GM12875 (cell line): ENCODE data around the gene PALM.

Source experiments
- H3K4me3 ChIP-seq: one replicate; pipeline ENCODE4 v1.5.1; 2011; ENCODE audit warnings: low read depth, low read length, control low read depth
- TF ChIP-seq, protein P1 (sequence below): IDR thresholded peaks from 2 replicates; pipeline ENCODE4 v1.5.1; 2011; ENCODE audit warnings: low read depth, mild to moderate bottlenecking, control low read depth, inconsistent platforms, low read length, moderate library complexity, borderline replicate concordance; ENCODE audit not compliant: insufficient read depth

Gene PALM

DNA sequence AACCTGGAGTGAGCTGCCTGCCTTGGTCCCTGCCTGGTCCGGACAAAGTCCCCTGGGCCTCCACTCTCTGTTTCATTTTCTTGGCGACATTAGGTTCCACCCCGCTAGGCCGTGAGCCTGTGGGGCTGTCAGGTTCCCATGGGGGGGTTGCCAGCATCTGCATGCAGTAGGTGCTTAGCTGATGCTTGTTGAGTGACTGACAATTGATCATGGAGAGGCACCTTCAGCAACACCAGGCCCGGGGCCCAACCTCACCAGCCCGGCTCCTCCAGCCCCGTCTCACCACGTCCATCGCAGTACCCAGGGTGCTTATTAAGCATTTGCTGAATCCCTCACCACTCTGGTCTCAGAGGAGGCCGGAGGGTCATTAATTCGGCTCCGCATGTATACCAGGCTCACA, 55.6 kb downstream of the PALM start:
- no peak overlapping the region for H3K4me3 ChIP-seq
- TF ChIP-seq, protein P1, sequence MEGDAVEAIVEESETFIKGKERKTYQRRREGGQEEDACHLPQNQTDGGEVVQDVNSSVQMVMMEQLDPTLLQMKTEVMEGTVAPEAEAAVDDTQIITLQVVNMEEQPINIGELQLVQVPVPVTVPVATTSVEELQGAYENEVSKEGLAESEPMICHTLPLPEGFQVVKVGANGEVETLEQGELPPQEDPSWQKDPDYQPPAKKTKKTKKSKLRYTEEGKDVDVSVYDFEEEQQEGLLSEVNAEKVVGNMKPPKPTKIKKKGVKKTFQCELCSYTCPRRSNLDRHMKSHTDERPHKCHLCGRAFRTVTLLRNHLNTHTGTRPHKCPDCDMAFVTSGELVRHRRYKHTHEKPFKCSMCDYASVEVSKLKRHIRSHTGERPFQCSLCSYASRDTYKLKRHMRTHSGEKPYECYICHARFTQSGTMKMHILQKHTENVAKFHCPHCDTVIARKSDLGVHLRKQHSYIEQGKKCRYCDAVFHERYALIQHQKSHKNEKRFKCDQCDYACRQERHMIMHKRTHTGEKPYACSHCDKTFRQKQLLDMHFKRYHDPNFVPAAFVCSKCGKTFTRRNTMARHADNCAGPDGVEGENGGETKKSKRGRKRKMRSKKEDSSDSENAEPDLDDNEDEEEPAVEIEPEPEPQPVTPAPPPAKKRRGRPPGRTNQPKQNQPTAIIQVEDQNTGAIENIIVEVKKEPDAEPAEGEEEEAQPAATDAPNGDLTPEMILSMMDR = no peak

DNA sequence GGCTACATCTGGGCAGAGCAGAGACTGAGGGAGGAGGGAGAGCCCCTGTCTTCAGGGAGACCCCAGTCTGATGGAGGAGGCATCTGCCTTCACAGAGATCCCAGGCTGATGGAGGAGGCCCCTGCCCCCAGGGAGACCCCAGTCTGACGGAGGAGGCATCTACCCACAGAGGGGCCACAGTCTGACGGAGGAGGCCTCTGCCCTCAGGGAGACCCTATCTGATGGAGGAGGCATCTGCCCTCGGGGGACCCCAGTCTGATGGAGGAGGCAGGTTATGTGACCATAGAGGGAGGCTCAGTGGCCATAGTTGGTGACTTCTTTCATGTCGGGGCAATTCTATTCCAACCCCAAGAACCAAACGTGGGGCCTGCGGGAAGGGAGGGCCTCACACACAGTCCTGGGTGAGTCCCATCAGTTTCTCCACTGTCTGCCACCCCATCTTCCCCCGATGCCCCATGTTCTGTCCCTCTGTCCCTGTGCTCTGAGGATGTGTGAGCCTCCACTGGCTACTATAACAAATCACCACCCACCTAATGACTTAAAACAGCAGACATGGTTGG, 56.5 kb downstream of the PALM start:
- TF ChIP-seq, protein P1 = no peak
- H3K4me3 ChIP-seq = no peak overlapping the region

DNA sequence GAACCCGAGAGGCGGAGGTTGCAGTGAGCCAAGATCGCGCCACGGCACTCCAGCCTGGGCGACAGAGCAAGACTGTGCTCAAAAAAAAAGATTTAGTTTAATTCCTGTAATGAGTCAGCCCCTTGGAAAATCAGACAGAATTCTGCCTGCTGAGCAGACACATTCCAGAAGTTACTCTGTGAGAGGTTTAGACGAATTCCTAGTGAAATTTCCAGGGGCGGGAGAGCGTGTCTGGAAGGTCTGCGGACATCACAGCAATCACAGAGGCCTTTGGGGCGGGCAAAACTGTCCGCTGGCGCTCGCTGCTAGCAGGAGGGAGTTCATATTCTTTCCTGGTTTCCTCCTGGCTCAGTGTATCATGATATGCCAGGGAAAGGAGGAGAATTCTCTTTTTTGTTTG, 59.7 kb downstream of the PALM start:
- TF ChIP-seq, protein P1 = no peak
- no peak overlapping the region for H3K4me3 ChIP-seq

DNA sequence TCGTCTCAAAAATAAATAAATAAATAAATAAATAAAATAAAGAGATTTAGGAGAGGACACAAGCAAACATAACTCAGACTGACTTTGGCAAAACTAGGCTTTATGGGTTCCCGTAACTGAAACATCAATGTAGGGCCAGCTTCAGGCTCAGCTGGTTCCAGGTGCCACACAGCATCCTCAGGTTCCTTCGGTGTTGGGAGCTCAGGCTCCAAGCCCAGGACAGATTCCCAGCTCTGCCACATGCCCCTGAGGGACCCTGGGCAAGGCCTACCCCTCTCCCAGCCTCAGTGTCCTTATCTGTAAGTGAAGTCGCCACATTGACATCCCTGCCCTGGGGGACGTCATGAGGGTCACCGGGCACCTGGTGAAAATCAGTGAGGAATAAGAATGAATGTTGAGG, 60.9 kb downstream of the PALM start:
- TF ChIP-seq, protein P1 = no peak
- H3K4me3 ChIP-seq = no peak overlapping the region

DNA sequence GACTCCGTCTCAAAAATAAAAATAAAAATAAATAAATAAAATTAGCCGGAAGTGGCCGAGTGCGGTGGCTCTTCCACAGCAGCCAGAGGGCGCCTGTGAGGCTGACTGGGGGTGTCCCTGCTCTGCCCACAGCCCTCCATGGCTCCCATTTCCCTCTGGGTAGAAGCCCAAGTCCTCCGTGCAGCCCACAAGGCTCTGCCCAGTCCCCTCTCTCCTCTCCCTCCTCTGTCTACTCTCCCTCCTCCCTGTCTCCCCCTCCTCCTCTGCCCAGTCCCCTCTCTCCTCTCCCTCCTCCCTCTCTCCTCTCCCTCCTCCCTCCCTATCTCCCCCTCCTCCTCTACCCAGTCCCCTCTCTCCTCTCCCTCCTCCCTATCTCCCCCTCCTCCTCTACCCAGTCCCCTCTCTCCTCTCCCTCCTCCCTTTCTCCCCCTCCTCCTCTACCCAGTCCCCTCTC, 62.6 kb downstream of the PALM start:
- TF ChIP-seq, protein P1 = peak; percentile 62
- no peak overlapping the region for H3K4me3 ChIP-seq

DNA sequence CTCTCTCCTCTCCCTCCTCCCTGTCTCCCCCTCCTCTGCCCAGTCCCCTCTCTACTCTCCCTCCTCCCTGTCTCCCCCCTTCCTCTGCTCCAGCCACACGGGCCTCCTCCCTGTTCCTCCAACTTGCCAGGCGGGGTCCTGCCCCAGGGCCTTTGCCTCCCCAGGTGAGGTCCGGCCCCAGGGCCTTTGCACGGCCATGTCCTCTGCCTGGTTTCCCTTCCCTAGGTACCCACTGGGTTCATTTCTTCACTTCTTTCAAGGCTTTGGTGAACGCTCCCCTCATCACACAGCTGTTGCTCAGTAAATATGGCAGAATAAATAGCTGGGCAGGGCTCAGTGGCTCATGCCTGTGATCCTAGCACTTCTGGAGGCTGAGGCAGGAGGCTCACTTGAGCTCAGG, 63.3 kb downstream of the PALM start:
- no peak overlapping the region for H3K4me3 ChIP-seq
- TF ChIP-seq, protein P1 = no peak

DNA sequence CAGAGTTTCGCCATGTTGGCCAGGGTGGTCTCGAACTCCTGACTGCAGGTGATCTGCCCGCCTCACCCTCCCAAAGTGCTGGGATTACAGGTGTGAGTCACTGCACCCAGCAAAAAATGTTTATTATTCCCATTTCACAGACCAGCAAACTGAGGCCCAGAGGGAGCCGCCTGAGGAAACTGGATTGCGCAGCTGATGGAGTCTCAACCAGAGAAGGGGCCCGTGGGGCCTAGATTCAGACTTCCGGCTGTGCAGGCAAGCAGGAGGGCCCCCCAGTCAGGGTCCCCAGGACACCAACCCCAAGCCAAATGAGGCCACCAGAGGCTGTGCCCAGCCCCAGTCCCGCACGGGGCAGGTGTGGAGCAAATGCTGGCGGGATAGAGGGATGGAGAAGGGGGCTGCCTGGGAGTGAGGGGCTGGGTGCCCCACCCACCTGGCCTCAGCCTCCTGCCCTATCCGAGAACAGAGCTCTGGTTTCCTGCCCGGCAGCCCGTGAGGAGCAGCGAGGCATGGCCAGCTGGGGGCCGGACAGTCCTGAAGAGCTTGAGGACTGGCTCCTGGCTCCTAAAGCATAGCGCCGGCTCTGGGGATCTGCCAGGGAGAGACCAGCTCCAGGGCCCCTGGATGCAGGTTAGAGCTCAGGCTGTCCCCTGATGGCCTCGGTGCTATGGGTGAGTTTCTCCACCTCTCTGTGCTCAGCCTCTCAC, 64.1 kb downstream of the PALM start:
- H3K4me3 ChIP-seq = no peak overlapping the region
- TF ChIP-seq, protein P1 = no peak
